HUES64 (cell line): Measurements from ENCODE around the gene ELP2. TPM values are rescaled to one million over a fixed set of nuclear protein-coding genes. Genes with fewer than 3 reads are reported as not detected.
"Not testable (repeated sequence)": the region's sequence is repeated elsewhere in the genome, so short reads cannot be mapped to it uniquely, and the experiment has no call there.

Source experiments
- H3K27ac ChIP-seq: 2 replicates; pipeline ENCODE4 v1.7.0; 2013; ENCODE audit warnings: low read depth, low read length, inconsistent platforms
- H3K27me3 ChIP-seq: 2 replicates; pipeline ENCODE4 v1.6.1; 2013; ENCODE audit warnings: mild to moderate bottlenecking, low read length; ENCODE audit not compliant: insufficient read depth
- H3K36me3 ChIP-seq: 2 replicates; pipeline ENCODE4 v1.6.1; 2013; ENCODE audit warnings: mild to moderate bottlenecking, low read length; ENCODE audit not compliant: insufficient read depth
- H3K4me1 ChIP-seq: 2 replicates; pipeline ENCODE4 v1.6.1; 2013; ENCODE audit warnings: mild to moderate bottlenecking, low read length, moderate library complexity; ENCODE audit not compliant: insufficient read depth
- H3K4me3 ChIP-seq: 2 replicates; pipeline ENCODE4 v1.5.1; 2013; ENCODE audit warnings: mild to moderate bottlenecking, low read length, moderate library complexity
- H3K9ac ChIP-seq: 2 replicates; pipeline ENCODE4 v1.6.1; 2013; ENCODE audit warnings: mild to moderate bottlenecking, low read depth, low read length
- H3K9me3 ChIP-seq: 2 replicates; pipeline ENCODE4 v1.6.1; 2013; ENCODE audit warnings: low read depth, low read length; ENCODE audit not compliant: insufficient read depth
- WGBS: fragments of 150-250, 120-280 bp; methylation state at CpG from one replicate; pipeline ENCODE4 v1.1.7; 2013; ENCODE audit warnings: missing lambda C conversion rate; 5-methylcytosine and 5-hydroxymethylcytosine counted together
- polyA plus RNA-seq, 2 experiments: library from polyadenylated mRNA; stranded (reverse); fragments of 50-300 nt; gene quantifications; one replicate each; pipeline ENCODE4 v1.2.3, GENCODE V29; 2013

ELP2 gene
- 74.9 TPM for polyA plus RNA-seq (2013, experiment 1 of 2)
- 75.7 TPM for polyA plus RNA-seq (2013, experiment 2 of 2)

GRCh38 chr18:36129300-36130038 lies at the start of gene ELP2, which contains the start of gene SLC39A6:
TSS of gene ELP2 (plus strand) at chr18:36129899. CDS start at chr18:36129934, 35 bp downstream.
TSS of gene SLC39A6 (minus strand) at chr18:36129340. CDS start at chr18:36127007, 2,333 bp downstream.
- Histone ChIP-seq H3K9ac (peak within 1 kb of the TSS; percentile 93), H3K4me3 (peak within 1 kb of the TSS; percentile 92), H3K4me1 (0 out of 2 replicates have a peak, but pooled peaks cover 8% of the 10 kb centered on the region), H3K9me3 (no peaks in the 10 kb centered on the region), H3K27ac (peak within 1 kb of the TSS; percentile 97), H3K36me3 (peaks cover 34% of the 10 kb centered on the region), H3K27me3 (no peaks in the 10 kb centered on the region)
- WGBS, result under 1% methylated on average over 69 of the region's 69 CpGs

GRCh38 chr18:36081118-36081517 lies 48.6 kb upstream of the ELP2 start:
- H3K4me3 ChIP-seq, H3K36me3 ChIP-seq, H3K27me3 ChIP-seq, H3K9ac ChIP-seq, H3K4me1 ChIP-seq, H3K27ac ChIP-seq: not testable (repeated sequence)
- 84% methylated on average over 2 of the region's 2 CpGs for WGBS
- H3K9me3 ChIP-seq, result peaks cover 19% of the 10 kb centered on the region

GRCh38 chr18:36083729-36084128 lies 46.0 kb upstream of the ELP2 start:
- H3K4me3 ChIP-seq, result no peak overlapping the region
- H3K9ac ChIP-seq, result no peak overlapping the region
- H3K4me1 ChIP-seq, result no peaks in the 10 kb centered on the region
- H3K9me3 ChIP-seq, result peaks cover 19% of the 10 kb centered on the region
- no peaks in the 10 kb centered on the region for H3K27me3 ChIP-seq
- WGBS, result 94% methylated on average over 1 of the region's 2 CpGs
- H3K27ac ChIP-seq, result no peak overlapping the region
- H3K36me3 ChIP-seq, result no peaks in the 10 kb centered on the region

GRCh38 chr18:36085195-36085594 lies 44.5 kb upstream of the ELP2 start:
- Histone ChIP-seq H3K27me3 (no peaks in the 10 kb centered on the region), H3K9me3 (peaks cover 10% of the 10 kb centered on the region), H3K36me3 (no peaks in the 10 kb centered on the region), H3K4me3 (no peak overlapping the region), H3K27ac (no peak overlapping the region), H3K9ac (no peak overlapping the region), H3K4me1 (no peaks in the 10 kb centered on the region)
- 78% methylated on average over 4 of the region's 4 CpGs for WGBS

- H3K27ac ChIP-seq, result no peak overlapping the region
- 90% methylated on average over 8 of the region's 8 CpGs for WGBS
- H3K9me3 ChIP-seq, result peaks cover 2% of the 10 kb centered on the region; the same call in 1 of the 2 replicates
- no peaks in the 10 kb centered on the region for H3K4me1 ChIP-seq
- H3K36me3 ChIP-seq, result no peaks in the 10 kb centered on the region
- H3K27me3 ChIP-seq, result no peaks in the 10 kb centered on the region
- no peak overlapping the region for H3K4me3 ChIP-seq
- H3K9ac ChIP-seq, result no peak overlapping the region
These were observed 43.5 kb upstream of the ELP2 start for GRCh38 chr18:36086186-36086585.

GRCh38 chr18:36088256-36088655 lies 41.4 kb upstream of the ELP2 start:
- no peak overlapping the region for H3K4me3 ChIP-seq
- no peak overlapping the region for H3K27ac ChIP-seq
- H3K9me3 ChIP-seq, result no peaks in the 10 kb centered on the region
- H3K36me3 ChIP-seq, result no peaks in the 10 kb centered on the region
- WGBS, result 93% methylated on average over 1 of the region's 2 CpGs
- no peaks in the 10 kb centered on the region for H3K27me3 ChIP-seq
- no peak overlapping the region for H3K9ac ChIP-seq
- no peaks in the 10 kb centered on the region for H3K4me1 ChIP-seq

- no peaks in the 10 kb centered on the region for H3K4me1 ChIP-seq
- no peaks in the 10 kb centered on the region for H3K9me3 ChIP-seq
- H3K27me3 ChIP-seq, result no peaks in the 10 kb centered on the region
- no peak overlapping the region for H3K4me3 ChIP-seq
- no peak overlapping the region for H3K27ac ChIP-seq
- H3K36me3 ChIP-seq, result no peaks in the 10 kb centered on the region
- no peak overlapping the region for H3K9ac ChIP-seq
- WGBS, result 93% methylated on average over 6 of the region's 6 CpGs
These were observed 40.7 kb upstream of the ELP2 start for GRCh38 chr18:36089001-36089400.

GRCh38 chr18:36092116-36092515 lies 37.6 kb upstream of the ELP2 start:
- not testable (repeated sequence) for H3K27me3 ChIP-seq, H3K4me1 ChIP-seq, H3K36me3 ChIP-seq, H3K9me3 ChIP-seq, H3K9ac ChIP-seq, H3K27ac ChIP-seq, H3K4me3 ChIP-seq
- WGBS, result 94% methylated on average over 5 of the region's 5 CpGs

- Histone ChIP-seq H3K9me3 (no peaks in the 10 kb centered on the region), H3K4me1 (no peaks in the 10 kb centered on the region), H3K27me3 (no peaks in the 10 kb centered on the region), H3K4me3 (no peak overlapping the region), H3K27ac (no peak overlapping the region), H3K36me3 (no peaks in the 10 kb centered on the region), H3K9ac (no peak overlapping the region)
- 87% methylated on average over 3 of the region's 3 CpGs for WGBS
These were observed 35.3 kb upstream of the ELP2 start for GRCh38 chr18:36094431-36094830.

GRCh38 chr18:36095936-36096519 lies 33.7 kb upstream of the ELP2 start:
- no peaks in the 10 kb centered on the region for H3K27me3 ChIP-seq
- no peaks in the 10 kb centered on the region for H3K36me3 ChIP-seq
- no peak overlapping the region for H3K4me3 ChIP-seq
- no peaks in the 10 kb centered on the region for H3K4me1 ChIP-seq
- no peak overlapping the region for H3K27ac ChIP-seq
- WGBS, result 43% methylated on average over 1 of the region's 1 CpG
- no peak overlapping the region for H3K9ac ChIP-seq
- H3K9me3 ChIP-seq, result no peaks in the 10 kb centered on the region

GRCh38 chr18:36096955-36097354 lies 32.7 kb upstream of the ELP2 start:
- Histone ChIP-seq H3K27ac (no peak overlapping the region), H3K4me3 (no peak overlapping the region), H3K27me3 (no peaks in the 10 kb centered on the region), H3K4me1 (no peaks in the 10 kb centered on the region), H3K9me3 (peaks cover 5% of the 10 kb centered on the region), H3K36me3 (no peaks in the 10 kb centered on the region), H3K9ac (no peak overlapping the region)
